IMR-90 (cell line): ENCODE data around the gene NKX6-1. TPM values are rescaled to one million over a fixed set of nuclear protein-coding genes. Genes with fewer than 3 reads are reported as not detected.

Source experiments
- ATAC-seq: fragments of 200-7000 bp; cut with Tn5 transposase; 2 replicates; pipeline ENCODE4 v1.9.1; 2020; ENCODE audit warnings: low read depth, mild to moderate bottlenecking, moderate library complexity
- BruUV-seq: library from RNA; stranded (reverse); fragments of 400-500 nt; replicated peaks from 2 replicates; lab custom pipeline; 2021; lab: Mats Ljungman, UMichigan
- CTCF ChIA-PET: fragments of 300-600 bp; formaldehyde crosslinking; extraction: SDS; loops from one replicate; lab custom pipeline; 2021; ENCODE audit warnings: antibody characterized with exemption; lab: Yijun Ruan, JAX
- POLR2A ChIA-PET: fragments of 300-600 bp; sonication (Branson Sonifier 250); formaldehyde crosslinking; loops from one replicate; lab custom pipeline; 2022; ENCODE audit warnings: antibody characterized with exemption; ENCODE audit not compliant: unreplicated experiment; lab: Charles Lee
- DNase-seq: peaks from one replicate; pipeline ENCODE4 v3.0.0; 2013
- H2AFZ ChIP-seq: replicated peaks from 2 replicates; pipeline ENCODE3; 2013; ENCODE audit warnings: low read length, mild to moderate bottlenecking; ENCODE audit not compliant: poor library complexity
- H2AK5ac ChIP-seq: 2 replicates; pipeline ENCODE4 v1.6.1; 2013; ENCODE audit warnings: low read depth, low read length, inconsistent platforms
- H2AK9ac ChIP-seq: replicated peaks from 2 replicates; pipeline ENCODE3; 2013; ENCODE audit warnings: mild to moderate bottlenecking, low read depth, low read length, moderate library complexity; ENCODE audit not compliant: poor library complexity
- H2BK120ac ChIP-seq: 2 replicates; pipeline ENCODE4 v1.6.1; 2013; ENCODE audit warnings: low read depth, low read length, inconsistent platforms
- H2BK15ac ChIP-seq: 3 replicates; pipeline ENCODE4 v1.6.1; 2013; ENCODE audit warnings: low read depth, low read length, inconsistent platforms
- H2BK20ac ChIP-seq: 2 replicates; pipeline ENCODE4 v1.6.1; 2013; ENCODE audit warnings: low read depth, mild to moderate bottlenecking, inconsistent platforms, low read length, moderate library complexity
- H2BK5ac ChIP-seq: 2 replicates; pipeline ENCODE4 v1.6.1; 2013; ENCODE audit warnings: mild to moderate bottlenecking, low read depth, low read length, inconsistent platforms; ENCODE audit not compliant: poor library complexity, severe bottlenecking
- H3K14ac ChIP-seq: replicated peaks from 2 replicates; pipeline ENCODE4 v1.6.1; 2013; ENCODE audit warnings: low read depth, low read length, inconsistent platforms
- H3K18ac ChIP-seq: 2 replicates; pipeline ENCODE4 v1.6.1; 2013; ENCODE audit warnings: low read depth, low read length, control low read depth
- H3K23ac ChIP-seq: 2 replicates; pipeline ENCODE4 v1.6.1; 2013; ENCODE audit warnings: low read depth, low read length, inconsistent platforms
- H3K27ac ChIP-seq: 2 replicates; pipeline ENCODE4 v1.5.1; 2013; ENCODE audit warnings: mild to moderate bottlenecking, control low read depth, low read length; ENCODE audit not compliant: insufficient read depth
- H3K27me3 ChIP-seq: 2 replicates; pipeline ENCODE4 v1.6.1; 2013; ENCODE audit warnings: low read length; ENCODE audit not compliant: control insufficient read depth, insufficient read depth
- H3K36me3 ChIP-seq: 2 replicates; pipeline ENCODE4 v1.6.1; 2013; ENCODE audit warnings: low read length, mixed read lengths; ENCODE audit not compliant: control insufficient read depth, insufficient read depth
- H3K4ac ChIP-seq: 2 replicates; pipeline ENCODE4 v1.6.1; 2013; ENCODE audit warnings: low read depth, low read length, inconsistent platforms
- H3K4me1 ChIP-seq: 2 replicates; pipeline ENCODE4 v1.6.1; 2013; ENCODE audit warnings: low read length, mixed read lengths; ENCODE audit not compliant: control insufficient read depth, insufficient read depth
- H3K4me2 ChIP-seq: 2 replicates; pipeline ENCODE4 v1.6.1; 2013; ENCODE audit warnings: low read depth, mild to moderate bottlenecking, control low read depth, low read length, moderate library complexity
- H3K4me3 ChIP-seq: 2 replicates; pipeline ENCODE4 v1.5.1; 2013; ENCODE audit warnings: low read depth, mild to moderate bottlenecking, control low read depth, low read length, moderate library complexity; ENCODE audit not compliant: insufficient read depth
- H3K56ac ChIP-seq: 2 replicates; pipeline ENCODE4 v1.6.1; 2013; ENCODE audit warnings: low read length, inconsistent platforms; ENCODE audit not compliant: insufficient read depth; ENCODE audit errors: extremely low read depth
- H3K79me1 ChIP-seq, 2 experiments: 2 replicates each; pipeline ENCODE4 v1.6.1; 2013; ENCODE audit warnings: low read length in 2 of 2, inconsistent platforms in 1 of 2, low read depth in 1 of 2
- H3K9ac ChIP-seq: 2 replicates; pipeline ENCODE4 v1.6.1; 2013; ENCODE audit warnings: low read depth, low read length, control low read depth
- H3K9me1 ChIP-seq: 2 replicates; pipeline ENCODE4 v1.6.1; 2013; ENCODE audit warnings: low read length, inconsistent platforms; ENCODE audit not compliant: insufficient read depth
- H3K9me3 ChIP-seq: 2 replicates; pipeline ENCODE4 v1.6.1; 2013; ENCODE audit warnings: low read length; ENCODE audit not compliant: control insufficient read depth, insufficient read depth
- H4K20me1 ChIP-seq: 2 replicates; pipeline ENCODE4 v1.6.1; 2013; ENCODE audit warnings: low read length, inconsistent platforms; ENCODE audit not compliant: insufficient read depth
- H4K5ac ChIP-seq: 2 replicates; pipeline ENCODE4 v1.6.1; 2013; ENCODE audit warnings: mild to moderate bottlenecking, low read depth, low read length, control low read depth
- H4K8ac ChIP-seq, 2 experiments: 2 replicates each; pipeline ENCODE4 v1.6.1; 2013; ENCODE audit warnings: low read depth in 2 of 2, low read length in 2 of 2, control low read depth in 1 of 2, inconsistent platforms in 1 of 2
- H4K91ac ChIP-seq: 2 replicates; pipeline ENCODE4 v1.6.1; 2013; ENCODE audit warnings: low read depth, low read length, inconsistent platforms; ENCODE audit not compliant: insufficient read depth
- BHLHE40 ChIP-seq: fragments of 150-350 bp; IDR thresholded peaks from 2 replicates; pipeline ENCODE4 v1.6.1; 2016; ENCODE audit warnings: mild to moderate bottlenecking, low read depth, low read length
- CEBPB ChIP-seq: IDR thresholded peaks from 2 replicates; pipeline ENCODE4 v1.6.1; 2012; ENCODE audit warnings: low read depth, low read length, improper control_type of control experiment
- ELK1 ChIP-seq: fragments of 150-350 bp; IDR thresholded peaks from 2 replicates; pipeline ENCODE4 v1.6.1; 2016; ENCODE audit warnings: low read depth, mild to moderate bottlenecking, low read length, moderate library complexity, borderline replicate concordance
- MAFK ChIP-seq: IDR thresholded peaks from 2 replicates; pipeline ENCODE4 v1.6.1; 2012; ENCODE audit warnings: low read depth, low read length, improper control_type of control experiment
- MAZ ChIP-seq: IDR thresholded peaks from 2 replicates; pipeline ENCODE4 v1.6.1; 2012; ENCODE audit warnings: low read depth, mild to moderate bottlenecking, low read length, improper control_type of control experiment, moderate library complexity, borderline replicate concordance
- MXI1 ChIP-seq: IDR thresholded peaks from 2 replicates; pipeline ENCODE4 v1.6.1; 2012; ENCODE audit warnings: low read depth, mild to moderate bottlenecking, low read length, moderate library complexity, borderline replicate concordance
- NFE2L2 ChIP-seq: fragments of 150-350 bp; IDR thresholded peaks from 2 replicates; pipeline ENCODE4 v1.6.1; 2016; ENCODE audit warnings: low read depth, mild to moderate bottlenecking, low read length
- POLR2A ChIP-seq: IDR thresholded peaks from 2 replicates; pipeline ENCODE4 v1.6.1; 2012; ENCODE audit warnings: mild to moderate bottlenecking, low read depth, low read length
- RAD21 ChIP-seq: IDR thresholded peaks from 2 replicates; pipeline ENCODE4 v1.6.1; 2012; ENCODE audit warnings: low read length, improper control_type of control experiment
- RCOR1 ChIP-seq: IDR thresholded peaks from 2 replicates; pipeline ENCODE4 v1.6.1; 2012; ENCODE audit warnings: mild to moderate bottlenecking, low read length, improper control_type of control experiment; ENCODE audit not compliant: insufficient replicate concordance
- RFX5 ChIP-seq: IDR thresholded peaks from 2 replicates; pipeline ENCODE4 v1.8.0; 2012; ENCODE audit warnings: low read depth, mild to moderate bottlenecking, low read length, moderate library complexity
- SMC3 ChIP-seq: fragments of 150-350 bp; IDR thresholded peaks from 2 replicates; pipeline ENCODE4 v1.6.1; 2016; ENCODE audit warnings: low read depth, mild to moderate bottlenecking, antibody characterized with exemption, low read length, moderate library complexity
- WGBS, 2 experiments: methylation state at CpG; one replicate each; pipeline versions ENCODE4 v1.1.5 to v1.1.7; 2013; ENCODE audit warnings: missing lambda C conversion rate in 2 of 2; ENCODE audit not compliant: insufficient read length in 1 of 2; ENCODE audit errors: extremely low coverage in 2 of 2; 5-methylcytosine and 5-hydroxymethylcytosine counted together
- dilution Hi-C: fragments of 300-500 bp; cut with HindIII; formaldehyde crosslinking; loops from one replicate; pipeline ENCODE4 v1.14.3; 2018; ENCODE audit warnings: low sequenced_read_pairs; ENCODE audit not compliant: unreplicated experiment
- in situ Hi-C: fragments of 300-500 bp; cut with MboI; formaldehyde crosslinking; loops from 3 replicates; pipeline ENCODE4 v1.14.3; 2019; ENCODE audit warnings: low sequenced_read_pairs, inconsistent platforms, mixed read lengths
- intact Hi-C: fragments of 100-400 bp; cut with micrococcal nuclease; formaldehyde crosslinking; loops from 2 replicates; pipeline ENCODE4 v1.10.0; 2022
- polyA plus RNA-seq, 3 experiments: library from polyadenylated mRNA; depleted of rRNA; stranded (reverse); fragments of >200 nt; gene quantifications; 2 replicates each; pipeline ENCODE4 v1.2.3, GENCODE V29; 2012; ENCODE audit warnings: low replicate concordance in 1 of 3
- total RNA-seq: library from RNA; depleted of rRNA; stranded (reverse); fragments of >200 nt; gene quantifications from 2 replicates; pipeline ENCODE4 v1.2.3, GENCODE V29; 2012
- TF ChIP-seq, protein P1 (sequence below): conservative IDR thresholded peaks from 2 replicates; pipeline ENCODE4 v1.5.1; 2012; ENCODE audit warnings: mild to moderate bottlenecking, low read depth, low read length, improper control_type of control experiment
- TF ChIP-seq, protein P2 (sequence below): fragments of 150-350 bp; IDR thresholded peaks from 2 replicates; pipeline ENCODE4 v1.6.1; 2017; ENCODE audit warnings: mild to moderate bottlenecking, antibody characterized with exemption, low read length, low read depth

NKX6-1 gene
- total and polyA plus RNA-seq, 2 of the 4 experiments (the other 2 are of a cell fraction), result under 0.01 to 0.24 TPM

GRCh38 chr4:84531689-84532088 lies 32.6 kb upstream of the NKX6-1 start:
- Histone ChIP-seq H3K9me1 (no peaks in the 10 kb centered on the region), H3K4me3 (no peak overlapping the region), H3K4me2 (no peak overlapping the region), H2BK5ac (no peak overlapping the region), H2AK9ac (no peak overlapping the region), H3K9me3 (no peaks in the 10 kb centered on the region), H2BK20ac (no peak overlapping the region), H2BK15ac (no peak overlapping the region), H3K14ac (no peak overlapping the region), H3K27me3 (no peaks in the 10 kb centered on the region), H2BK120ac (no peak overlapping the region), H3K79me1 (no peaks in the 10 kb centered on the region), H3K23ac (no peak overlapping the region), H2AK5ac (no peak overlapping the region), H4K5ac (no peak overlapping the region), H3K56ac (no peak overlapping the region), H3K4me1 (no peaks in the 10 kb centered on the region), H2AFZ (no peak overlapping the region), H3K9ac (no peak overlapping the region), H4K20me1 (no peaks in the 10 kb centered on the region), H3K4ac (no peak overlapping the region), H3K36me3 (no peaks in the 10 kb centered on the region), H4K91ac (no peak overlapping the region), H4K8ac (no peak overlapping the region), H3K18ac (no peak overlapping the region), H3K27ac (no peak overlapping the region)
- intact Hi-C loops (no loop called here), dilution Hi-C loops (no loop called here), in situ Hi-C loops (no loop called here)
- TF ChIP-seq MAFK (no peak), BHLHE40 (no peak), POLR2A (no peak), RFX5 (no peak), CEBPB (no peak), RCOR1 (no peak), MXI1 (no peak), RAD21 (no peak), ELK1 (no peak), SMC3 (no peak), MAZ (no peak), NFE2L2 (no peak)
- TF ChIP-seq, protein P1, sequence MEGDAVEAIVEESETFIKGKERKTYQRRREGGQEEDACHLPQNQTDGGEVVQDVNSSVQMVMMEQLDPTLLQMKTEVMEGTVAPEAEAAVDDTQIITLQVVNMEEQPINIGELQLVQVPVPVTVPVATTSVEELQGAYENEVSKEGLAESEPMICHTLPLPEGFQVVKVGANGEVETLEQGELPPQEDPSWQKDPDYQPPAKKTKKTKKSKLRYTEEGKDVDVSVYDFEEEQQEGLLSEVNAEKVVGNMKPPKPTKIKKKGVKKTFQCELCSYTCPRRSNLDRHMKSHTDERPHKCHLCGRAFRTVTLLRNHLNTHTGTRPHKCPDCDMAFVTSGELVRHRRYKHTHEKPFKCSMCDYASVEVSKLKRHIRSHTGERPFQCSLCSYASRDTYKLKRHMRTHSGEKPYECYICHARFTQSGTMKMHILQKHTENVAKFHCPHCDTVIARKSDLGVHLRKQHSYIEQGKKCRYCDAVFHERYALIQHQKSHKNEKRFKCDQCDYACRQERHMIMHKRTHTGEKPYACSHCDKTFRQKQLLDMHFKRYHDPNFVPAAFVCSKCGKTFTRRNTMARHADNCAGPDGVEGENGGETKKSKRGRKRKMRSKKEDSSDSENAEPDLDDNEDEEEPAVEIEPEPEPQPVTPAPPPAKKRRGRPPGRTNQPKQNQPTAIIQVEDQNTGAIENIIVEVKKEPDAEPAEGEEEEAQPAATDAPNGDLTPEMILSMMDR, result no peak
- TF ChIP-seq, protein P2, sequence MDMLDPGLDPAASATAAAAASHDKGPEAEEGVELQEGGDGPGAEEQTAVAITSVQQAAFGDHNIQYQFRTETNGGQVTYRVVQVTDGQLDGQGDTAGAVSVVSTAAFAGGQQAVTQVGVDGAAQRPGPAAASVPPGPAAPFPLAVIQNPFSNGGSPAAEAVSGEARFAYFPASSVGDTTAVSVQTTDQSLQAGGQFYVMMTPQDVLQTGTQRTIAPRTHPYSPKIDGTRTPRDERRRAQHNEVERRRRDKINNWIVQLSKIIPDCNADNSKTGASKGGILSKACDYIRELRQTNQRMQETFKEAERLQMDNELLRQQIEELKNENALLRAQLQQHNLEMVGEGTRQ, result no peak
- no TSS peak for BruUV-seq
- no peak for ATAC-seq
- POLR2A ChIA-PET, result no interaction called here
- CTCF ChIA-PET, result no interaction called here
- no peak for DNase-seq
- WGBS, 2 experiments, result no CpG with 5 or more reads among the region's 2 CpGs
